ENCODE measurements around the gene KLHL29.

Gene KLHL29

GRCh38 chr2:23583467-23583866, 198.5 kb downstream of the KLHL29 start:
- DNase-seq = peak; percentile 80 to 92

- peak; percentile 69 to 74 for DNase-seq
Measured at GRCh38 chr2:23584054-23584745, 199.2 kb downstream of the KLHL29 start.

- DNase-seq = peak; percentile 98
Measured at GRCh38 chr2:23585273-23586170, 200.5 kb downstream of the KLHL29 start.

GRCh38 chr2:23586741-23587306, 201.8 kb downstream of the KLHL29 start:
- DNase-seq = no peak

GRCh38 chr2:23587341-23587880, 202.4 kb downstream of the KLHL29 start:
- DNase-seq = peak in 1 of 2 experiments; percentile 22

GRCh38 chr2:23588106-23588505, 203.1 kb downstream of the KLHL29 start:
- no peak for DNase-seq

- DNase-seq = no peak
Measured at GRCh38 chr2:23588508-23589201, 203.7 kb downstream of the KLHL29 start.

GRCh38 chr2:23589220-23589647, 204.3 kb downstream of the KLHL29 start:
- no peak for DNase-seq

GRCh38 chr2:23589739-23590138, 204.8 kb downstream of the KLHL29 start:
- DNase-seq = no peak

- DNase-seq = no peak
Measured at GRCh38 chr2:23590241-23590869, 205.4 kb downstream of the KLHL29 start.

- no peak for DNase-seq
Measured at GRCh38 chr2:23591111-23591510, 206.1 kb downstream of the KLHL29 start.

GRCh38 chr2:23592061-23592685, 207.2 kb downstream of the KLHL29 start:
- DNase-seq = no peak

- DNase-seq = no peak
Measured at GRCh38 chr2:23592898-23593751, 208.1 kb downstream of the KLHL29 start.

- DNase-seq = peak in 1 of 2 experiments; percentile 23
Measured at GRCh38 chr2:23593752-23594459, 208.9 kb downstream of the KLHL29 start.

GRCh38 chr2:23594460-23594825, 209.5 kb downstream of the KLHL29 start:
- DNase-seq = no peak

- DNase-seq = no peak
Measured at GRCh38 chr2:23595021-23595420, 210.0 kb downstream of the KLHL29 start.

- peak; percentile 75 to 93 for DNase-seq
Measured at GRCh38 chr2:23595601-23596251, 210.7 kb downstream of the KLHL29 start.

- DNase-seq = no peak
Measured at GRCh38 chr2:23596316-23596885, 211.4 kb downstream of the KLHL29 start.

- DNase-seq = no peak
Measured at GRCh38 chr2:23597687-23598086, 212.7 kb downstream of the KLHL29 start.

All from NCI-H524 (cell line).